HG02870 (cell line): ENCODE data around the gene KIAA1958.
A peak's percentile ranks its signal among the peaks of the same experiment; 100 is the strongest.

ENCODE experiments used
- ATAC-seq: cut with Tn5 transposase; IDR thresholded peaks from one replicate; pipeline ENCODE4 v1.9.1; 2021; ENCODE audit warnings: mild to moderate bottlenecking, moderate library complexity; ENCODE audit not compliant: unreplicated experiment

The KIAA1958 gene

GRCh38 chr9:112486221-112487007 lies at the start of gene KIAA1958:
TSS of gene KIAA1958 (plus strand) at chr9:112486827. CDS start at chr9:112574081, 87,254 bp downstream.
- ATAC-seq, result peak; percentile 92

GRCh38 chr9:112437406-112437805 lies 49.2 kb upstream of the KIAA1958 start:
- ATAC-seq, result no peak

- ATAC-seq, result no peak
Observed at GRCh38 chr9:112439171-112439570, 47.5 kb upstream of the KIAA1958 start.

GRCh38 chr9:112439825-112440224 lies 46.8 kb upstream of the KIAA1958 start:
- no peak for ATAC-seq

- ATAC-seq, result no peak
Observed at GRCh38 chr9:112443200-112443599, 43.4 kb upstream of the KIAA1958 start.

- ATAC-seq, result no peak
Observed at GRCh38 chr9:112443636-112444035, 43.0 kb upstream of the KIAA1958 start.

GRCh38 chr9:112445196-112445595 lies 41.4 kb upstream of the KIAA1958 start:
- no peak for ATAC-seq

- ATAC-seq, result no peak
Observed at GRCh38 chr9:112446080-112446479, 40.5 kb upstream of the KIAA1958 start.

- no peak for ATAC-seq
Observed at GRCh38 chr9:112446526-112446925, 40.1 kb upstream of the KIAA1958 start.

- no peak for ATAC-seq
Observed at GRCh38 chr9:112447283-112447761, 39.3 kb upstream of the KIAA1958 start.

GRCh38 chr9:112462855-112463254 lies 23.8 kb upstream of the KIAA1958 start:
- no peak for ATAC-seq

- no peak for ATAC-seq
Observed at GRCh38 chr9:112465352-112465751, 21.3 kb upstream of the KIAA1958 start.

GRCh38 chr9:112472996-112473395 lies 13.6 kb upstream of the KIAA1958 start:
- no peak for ATAC-seq

- no peak for ATAC-seq
Observed at GRCh38 chr9:112473986-112474385, 12.6 kb upstream of the KIAA1958 start.

GRCh38 chr9:112475318-112475717 lies 11.3 kb upstream of the KIAA1958 start:
- ATAC-seq, result no peak

- ATAC-seq, result no peak
Observed at GRCh38 chr9:112477330-112477729, 9.3 kb upstream of the KIAA1958 start.

GRCh38 chr9:112479221-112479620 lies 7.4 kb upstream of the KIAA1958 start:
- no peak for ATAC-seq

GRCh38 chr9:112484607-112485006 lies 2.0 kb upstream of the KIAA1958 start:
- ATAC-seq, result no peak

GRCh38 chr9:112485574-112485973 lies 1.1 kb upstream of the KIAA1958 start:
- ATAC-seq, result no peak

GRCh38 chr9:112487008-112487798 lies 576 bp downstream of the KIAA1958 start:
- ATAC-seq, result peak; percentile 34

- no peak for ATAC-seq
Observed at GRCh38 chr9:112487799-112488340, 1.2 kb downstream of the KIAA1958 start.
